Right ventricle myocardium inferior (tissue), 1 donor: Measurements from ENCODE around the gene ASB18. TPM values are rescaled to one million over a fixed set of nuclear protein-coding genes. Genes with fewer than 3 reads are reported as not detected.

Source experiments
- ATAC-seq: fragments of 200-7000 bp; cut with Tn5 transposase; one replicate; pipeline ENCODE4 v1.9.1; 2020; ENCODE audit warnings: mild to moderate bottlenecking, moderate library complexity
- DNase-seq: peaks from one replicate; pipeline ENCODE4 v3.0.0; 2021; ENCODE audit errors: missing footprints
- intact Hi-C: fragments of 100-400 bp; cut with DNase I; formaldehyde crosslinking; loops from one replicate; pipeline ENCODE4 v1.11.0; 2022
- total RNA-seq: library from RNA; stranded (reverse); fragmentation: NEBNext Ultra II Directional; extraction: Animal tissue kit (Norgen Biotek cat#: 25700); gene quantifications from one replicate; pipeline ENCODE4 v1.2.1, GENCODE V29; 2021
- donor health status: DM: no; HTN: yes; CAD: no; lungs with severe emphysema.

The ASB18 gene
- total RNA-seq, 1 donor from 2014 or later: 4.6 TPM

DNA sequence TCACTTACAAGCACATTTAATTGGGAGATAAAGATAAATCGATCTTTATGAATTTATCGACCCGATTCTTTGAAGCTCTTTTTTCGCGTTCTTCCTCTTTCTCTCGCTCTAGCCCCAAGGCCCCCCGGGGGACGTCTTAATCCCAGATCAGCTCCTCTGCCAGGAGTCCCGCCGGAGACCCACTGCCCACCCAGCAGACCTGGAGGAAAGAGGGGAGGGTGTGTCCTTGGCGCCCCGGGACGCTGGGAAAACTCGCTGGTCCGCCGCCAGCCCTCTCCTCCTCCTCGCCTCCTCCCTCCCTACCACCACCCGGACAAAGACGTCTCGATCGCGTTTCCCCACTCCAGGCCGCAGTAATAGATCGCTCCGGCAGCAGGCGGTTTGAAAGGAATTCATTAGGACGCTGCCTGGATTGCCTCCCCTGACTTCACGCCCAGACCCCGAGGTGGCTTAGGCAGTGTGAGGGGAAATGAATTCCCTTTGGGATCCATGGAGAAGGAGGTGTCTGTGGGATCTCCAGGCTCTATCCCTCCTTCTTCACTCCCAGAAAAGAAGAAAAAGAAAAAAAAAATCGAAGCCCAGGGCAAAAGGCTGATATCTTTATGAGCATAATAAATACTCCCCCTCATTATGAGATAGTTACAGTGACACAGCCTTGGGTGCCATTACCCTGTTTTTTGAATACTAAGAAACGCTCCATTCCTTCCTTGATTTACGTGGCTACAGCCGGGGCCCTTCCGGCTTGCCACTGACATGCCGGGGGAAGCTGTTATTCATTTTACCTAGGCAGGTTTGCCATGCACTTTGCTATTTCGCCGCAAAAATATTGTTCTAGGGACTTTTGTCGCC, 94.2 kb downstream of the ASB18 start:
- no peak for DNase-seq
- intact Hi-C loops: no loop called here
- ATAC-seq: no peak

- ATAC-seq: no peak
- no peak for DNase-seq
- intact Hi-C loops: no loop called here
These were observed 95.0 kb downstream of the ASB18 start for GRCh38 chr2:236169151-236169721.

GRCh38 chr2:236168110-236169080, 95.8 kb downstream of the ASB18 start, which contains the start of gene GBX2:
Gene GBX2, minus strand, starts transcription at chr2:236168386. Its CDS starts 415 bp downstream, at chr2:236167971.
- DNase-seq (peak; percentile 72), ATAC-seq (peak; percentile 38)
- intact Hi-C loops: no loop called here

DNA sequence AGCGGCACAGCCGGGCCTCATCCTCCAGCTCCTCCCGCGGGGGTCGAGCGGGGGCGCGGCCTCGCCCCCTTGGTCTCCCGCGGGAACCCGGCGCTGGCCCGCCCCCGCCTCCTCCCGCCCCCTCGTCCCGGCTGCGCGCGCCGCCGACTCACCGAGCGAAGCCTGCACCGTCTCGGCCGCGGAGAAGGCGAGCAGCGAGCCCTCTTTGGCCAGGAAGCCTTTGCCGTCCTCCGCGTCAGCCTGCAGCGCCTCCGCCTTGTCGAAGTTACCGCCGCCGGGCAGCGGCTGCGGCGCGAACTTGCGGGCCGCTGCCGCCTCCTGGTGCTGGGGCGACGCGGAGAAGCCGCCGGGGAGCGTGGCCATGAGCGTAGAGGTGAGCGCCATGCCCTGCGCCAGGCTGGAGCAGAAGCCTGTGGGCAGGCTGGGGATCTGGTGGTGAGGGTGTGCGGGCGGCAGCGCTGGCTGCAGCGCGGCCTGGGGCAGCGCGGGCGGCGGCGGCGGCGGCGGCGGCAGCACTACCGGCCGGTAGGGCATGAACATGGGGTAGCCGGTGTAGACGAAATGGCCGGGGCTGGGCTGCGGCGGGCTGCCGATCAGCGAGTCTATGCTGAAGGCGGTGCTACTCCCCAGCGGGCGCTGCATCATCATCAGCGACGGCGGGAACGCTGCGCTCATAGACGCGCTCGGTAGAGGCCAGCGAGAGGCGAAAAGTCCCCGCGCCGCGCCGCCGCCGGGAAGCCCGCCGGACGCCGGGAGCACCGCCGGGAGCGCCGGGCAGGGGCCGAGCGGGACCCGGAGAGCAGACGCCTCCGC, 96.7 kb downstream of the ASB18 start:
- no peak for DNase-seq
- intact Hi-C loops: no loop called here
- peak; percentile 24 for ATAC-seq

GRCh38 chr2:236166796-236167296, 97.4 kb downstream of the ASB18 start:
- ATAC-seq (no peak), DNase-seq (no peak)
- intact Hi-C loops: no loop called here

- intact Hi-C loops: no loop called here
- no peak for ATAC-seq
- DNase-seq: no peak
These were observed 98.1 kb downstream of the ASB18 start for GRCh38 chr2:236165842-236166795.

DNA sequence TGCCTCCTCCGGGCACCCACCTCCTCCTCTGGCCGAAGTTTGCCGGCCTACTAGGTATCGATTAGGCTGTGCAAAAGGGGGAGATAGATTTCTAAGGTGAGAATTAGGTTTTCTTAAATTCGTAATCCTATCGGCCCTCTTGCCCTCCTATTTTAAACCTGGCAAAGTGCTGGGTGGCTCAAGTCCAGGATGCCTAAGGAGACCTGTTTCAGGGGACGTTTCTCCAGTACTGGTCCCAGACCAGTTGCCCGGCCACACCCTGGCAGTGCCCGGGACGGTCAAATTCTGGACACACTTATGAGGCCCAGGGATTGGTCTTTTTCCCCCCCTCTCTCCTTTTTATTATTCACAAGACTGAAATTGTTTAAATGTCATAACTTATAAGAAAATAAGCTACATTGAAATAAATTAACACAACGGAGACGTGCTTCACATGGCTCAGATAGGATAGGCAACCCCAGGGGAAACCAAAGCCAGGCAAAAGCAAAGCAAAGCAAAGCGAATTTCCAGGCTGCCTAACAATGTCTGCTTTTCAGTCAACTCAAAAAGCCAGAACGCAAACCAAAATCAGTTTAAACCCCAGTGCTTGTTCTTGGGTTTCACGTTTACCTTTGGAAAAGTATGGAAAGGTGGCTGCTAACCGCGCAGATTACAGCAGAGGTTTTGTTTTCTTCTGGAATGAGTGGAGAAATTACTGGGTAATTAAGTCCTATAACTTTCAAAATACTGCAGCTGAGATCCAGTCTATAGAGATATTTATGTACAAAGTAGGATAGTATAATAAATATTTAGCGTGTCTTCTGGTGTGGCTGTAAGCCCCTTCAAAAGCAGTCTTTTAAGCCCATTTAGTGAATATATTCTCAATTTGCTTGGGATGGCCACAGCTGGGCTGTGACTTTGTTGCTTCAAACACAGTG, 99.0 kb downstream of the ASB18 start:
- DNase-seq (no peak), ATAC-seq (no peak)
- intact Hi-C loops: no loop called here

- DNase-seq: no peak
- intact Hi-C loops: no loop called here
- ATAC-seq: no peak
These were observed 99.8 kb downstream of the ASB18 start for GRCh38 chr2:236164201-236164924.

DNA sequence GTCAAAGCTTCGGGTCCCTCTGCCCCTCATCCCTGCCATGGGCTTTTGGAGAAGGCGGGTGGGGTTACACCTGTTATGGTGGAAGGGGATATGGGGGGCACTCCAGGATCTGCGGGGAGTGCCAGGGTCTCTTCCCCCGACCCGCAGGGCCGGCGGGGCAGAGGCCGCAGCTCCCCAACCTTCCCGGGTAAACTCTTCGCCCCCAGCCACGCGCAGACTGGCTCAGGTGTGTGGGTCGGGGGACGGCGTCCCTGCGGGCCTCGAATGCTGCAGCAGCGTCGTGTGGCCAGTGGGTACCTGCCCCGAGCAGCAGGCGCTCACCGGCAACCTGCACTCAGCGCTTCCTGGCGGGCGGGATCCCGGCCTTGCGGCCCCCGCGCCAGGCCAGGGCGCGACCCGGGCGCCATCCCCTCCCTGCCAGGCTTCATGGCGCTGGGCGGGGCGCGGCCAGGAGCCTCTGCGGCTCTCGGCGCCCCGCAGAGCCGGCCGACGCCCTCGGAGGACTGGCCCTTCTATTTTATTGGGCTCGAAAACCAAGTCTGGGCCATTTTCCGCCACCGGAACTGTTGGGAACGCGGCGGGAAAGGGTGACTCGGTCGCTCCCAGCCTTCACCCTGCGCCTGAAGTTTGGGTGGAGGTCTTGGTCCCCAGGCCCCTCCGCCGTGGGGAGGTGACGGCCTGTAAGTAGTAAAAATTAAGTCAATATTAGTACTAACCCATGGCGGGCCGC, 100.6 kb downstream of the ASB18 start:
- DNase-seq (no peak), ATAC-seq (no peak)
- intact Hi-C loops: no loop called here

GRCh38 chr2:236162882-236163470, 101.2 kb downstream of the ASB18 start:
- no peak for DNase-seq
- no peak for ATAC-seq
- intact Hi-C loops: no loop called here

GRCh38 chr2:236162031-236162845, 102.0 kb downstream of the ASB18 start:
- DNase-seq: no peak
- intact Hi-C loops: no loop called here
- ATAC-seq: no peak

DNA sequence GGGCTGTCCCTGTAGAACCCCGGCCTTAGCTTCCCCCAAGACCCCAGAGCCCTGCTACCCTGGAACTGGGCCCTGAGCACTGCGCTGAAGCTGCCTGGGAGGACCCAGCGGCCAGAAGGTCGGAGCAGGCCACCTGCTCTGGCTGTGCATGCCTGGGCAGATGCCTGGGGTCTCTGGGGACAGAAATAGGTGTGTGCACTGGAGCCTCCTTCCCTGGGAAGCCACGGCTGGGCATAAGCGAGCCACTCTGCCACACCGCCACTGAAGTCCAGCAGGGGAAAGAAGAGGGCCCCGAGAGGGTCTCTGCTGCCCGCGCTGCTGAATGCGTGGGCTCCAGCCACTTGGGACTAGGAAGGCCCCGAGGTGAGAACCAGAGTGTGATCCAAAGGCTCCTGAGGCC, 102.7 kb downstream of the ASB18 start:
- intact Hi-C loops: no loop called here
- ATAC-seq (no peak), DNase-seq (no peak)

DNA sequence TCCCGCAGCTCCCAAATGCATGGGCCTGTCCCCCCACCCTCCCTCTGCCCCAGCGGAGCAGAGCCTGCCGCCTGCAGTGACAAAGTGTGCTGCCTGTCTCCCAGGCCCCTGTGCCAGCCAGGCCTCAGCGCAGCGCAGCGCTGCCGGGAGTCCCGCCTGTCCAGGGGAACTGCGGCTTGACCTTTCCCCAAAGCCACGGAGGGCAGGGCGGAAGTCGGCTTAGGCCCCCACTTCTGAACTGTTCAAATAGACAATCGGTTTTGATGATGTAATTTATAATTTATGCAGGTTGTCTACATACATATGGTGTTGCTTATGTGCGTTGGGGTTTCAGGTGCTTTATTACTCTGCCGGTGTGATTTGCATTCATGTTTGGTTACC, 103.1 kb downstream of the ASB18 start:
- ATAC-seq: no peak

More for the DNA sequence above, 103.1 kb downstream of the ASB18 start:
- DNase-seq: no peak
- intact Hi-C loops: no loop called here
